ENCODE measurements around the gene VAV2. TPM values are rescaled to one million over a fixed set of nuclear protein-coding genes. Genes with fewer than 3 reads are reported as not detected.
A peak's percentile ranks its signal among the peaks of the same experiment; 100 is the strongest.

The VAV2 gene
- total and polyA plus RNA-seq, 4 donors: 13.0 to 28.2 (median 16.3) TPM

DNA sequence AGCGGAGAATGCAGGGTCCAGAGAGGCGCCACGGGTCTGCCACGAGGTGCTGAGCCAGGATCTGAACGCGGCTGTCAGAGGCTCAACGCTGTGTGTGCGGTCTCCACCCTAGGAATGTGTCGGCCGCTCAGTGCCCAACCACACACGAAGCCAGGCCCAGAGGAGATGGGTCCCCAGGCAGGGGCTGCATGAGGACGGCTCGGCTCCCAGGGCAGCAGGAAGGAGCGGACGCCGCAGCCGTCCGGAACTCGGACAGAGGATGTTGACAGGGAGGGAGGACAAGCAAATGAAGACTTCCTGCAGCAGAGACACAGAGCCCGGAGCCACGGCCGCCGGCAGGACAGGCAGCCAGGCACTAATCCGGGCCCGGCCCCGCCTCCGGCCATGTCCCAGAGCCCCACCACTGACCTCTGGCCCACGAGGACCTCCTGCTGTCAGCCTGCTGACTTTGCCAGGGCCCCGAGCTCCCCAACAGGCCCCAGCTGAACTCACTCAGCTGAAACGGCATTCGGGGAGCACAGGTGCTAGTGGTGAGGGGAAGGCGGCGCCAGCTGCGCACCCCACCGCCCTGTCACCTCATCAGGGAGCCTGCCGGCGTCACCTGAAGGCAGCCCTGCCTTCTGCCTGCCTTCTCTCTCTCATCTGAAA lies 12.7 kb downstream of the VAV2 start:
- WGBS, 2 donors: 43 to 54% methylated on average over 35 to 37 of the region's 37 CpGs
- peak overlapping the region in 1 of 2 donors; percentile 88 for H3K27ac ChIP-seq (ENCODE audit: low read depth in 1 of 2, low read length in 1 of 2)
- no peak overlapping the region for H3K9ac ChIP-seq (ENCODE audit: insufficient read depth in 1 of 2, low read length in 2 of 2)
- peak; percentile 23 for ATAC-seq (ENCODE audit: insufficient read depth, low FRiP score)
- no peaks in the 10 kb centered on the region for H3K36me3 ChIP-seq (ENCODE audit: control insufficient read depth in 4 of 4, insufficient read depth in 4 of 4, low read length in 4 of 4)
- H3K9me3 ChIP-seq (ENCODE audit: control insufficient read depth in 4 of 4, insufficient read depth in 3 of 4, low read length in 3 of 4): no peaks in the 10 kb centered on the region
- DNase-seq: peak; percentile 88 to 91 (median 89)
- no peaks in the 10 kb centered on the region for H3K27me3 ChIP-seq (ENCODE audit: control insufficient read depth in 3 of 3, insufficient read depth in 3 of 3, low read length in 2 of 3)
- no peak for TF ChIP-seq CTCF (IDR thresholded peaks at IDR 0.05; ENCODE audit: control extremely low read depth, extremely low read depth)
- H3K4me1 ChIP-seq (ENCODE audit: control insufficient read depth in 5 of 5, insufficient read depth in 5 of 5, low read length in 5 of 5): peaks cover 0 to 48% (median 15%) of the 10 kb centered on the region in 5 donors
- H3K4me3 ChIP-seq: no peak overlapping the region

DNA sequence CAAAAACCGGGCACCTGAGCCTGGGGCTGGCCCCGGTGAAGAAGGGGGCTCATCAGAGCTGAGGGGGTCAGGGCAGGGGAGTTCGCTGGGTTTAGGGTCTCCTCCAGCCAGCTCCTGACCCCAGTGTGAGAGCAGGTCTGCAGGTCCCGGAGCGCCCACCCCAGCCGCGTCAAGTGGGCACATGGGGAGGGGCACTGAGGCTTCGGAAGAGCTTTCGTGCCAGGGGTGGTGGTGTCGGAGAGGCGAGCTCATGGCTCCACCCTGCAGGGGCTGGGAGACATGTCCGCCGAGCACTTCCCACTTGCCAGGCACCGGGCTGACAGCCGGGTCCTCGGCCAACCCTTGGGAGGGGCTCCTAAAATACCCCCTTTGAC lies 13.2 kb downstream of the VAV2 start:
- TF ChIP-seq CTCF (IDR thresholded peaks at IDR 0.05; ENCODE audit: control extremely low read depth, extremely low read depth): no peak
- Histone ChIP-seq H3K9ac (ENCODE audit: insufficient read depth in 1 of 2, low read length in 2 of 2) (no peak overlapping the region), H3K4me1 (ENCODE audit: control insufficient read depth in 5 of 5, insufficient read depth in 5 of 5, low read length in 5 of 5) (peaks cover 0 to 48% (median 15%) of the 10 kb centered on the region in 5 donors), H3K27ac (ENCODE audit: low read depth in 1 of 2, low read length in 1 of 2) (peak overlapping the region in 1 of 2 donors; percentile 88), H3K27me3 (ENCODE audit: control insufficient read depth in 3 of 3, insufficient read depth in 3 of 3, low read length in 2 of 3) (no peaks in the 10 kb centered on the region), H3K4me3 (no peak overlapping the region), H3K36me3 (ENCODE audit: control insufficient read depth in 4 of 4, insufficient read depth in 4 of 4, low read length in 4 of 4) (no peaks in the 10 kb centered on the region), H3K9me3 (ENCODE audit: control insufficient read depth in 4 of 4, insufficient read depth in 3 of 4, low read length in 3 of 4) (no peaks in the 10 kb centered on the region)
- ATAC-seq (ENCODE audit: insufficient read depth, low FRiP score): no peak
- no peak for DNase-seq
- 56 to 78% methylated on average over 16 of the region's 16 CpGs for WGBS, 2 donors

DNA sequence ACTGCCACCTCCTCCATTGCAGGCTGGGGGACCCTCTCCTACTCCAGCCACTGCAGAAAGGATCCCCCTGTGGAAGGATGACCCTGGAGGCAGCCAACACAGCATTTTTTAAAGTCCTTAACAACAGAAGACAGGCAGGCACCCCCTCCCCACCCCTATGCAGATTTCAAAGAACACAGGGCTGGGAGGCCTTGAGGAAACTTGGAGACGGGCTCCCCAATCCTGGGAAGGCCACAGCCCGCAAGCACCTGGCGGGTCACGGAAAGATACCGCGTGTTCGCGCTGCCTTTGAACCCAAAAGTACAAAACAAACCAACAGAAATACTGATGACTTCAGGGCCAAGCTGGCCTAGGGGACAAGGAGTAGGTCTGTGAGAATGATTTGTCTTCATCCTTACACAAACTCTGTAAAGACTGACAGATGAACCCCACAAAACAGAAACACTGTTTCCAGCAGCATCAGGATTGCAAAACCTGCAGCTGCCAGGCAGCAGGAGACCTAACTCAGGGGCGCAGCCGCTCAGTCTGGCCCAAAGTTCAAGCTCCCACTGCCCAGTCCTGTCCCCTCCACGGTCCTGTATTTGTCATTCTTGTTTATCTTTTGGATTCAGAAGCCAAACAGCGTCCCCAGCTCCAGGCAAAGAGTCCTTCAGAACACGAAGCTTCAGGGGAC lies 13.8 kb downstream of the VAV2 start:
- peak overlapping the region in 1 of 2 donors; percentile 88 for H3K27ac ChIP-seq (ENCODE audit: low read depth in 1 of 2, low read length in 1 of 2)
- no peak for ATAC-seq (ENCODE audit: insufficient read depth, low FRiP score)

More for the DNA sequence above, 13.8 kb downstream of the VAV2 start:
- Histone ChIP-seq H3K4me1 (ENCODE audit: control insufficient read depth in 5 of 5, insufficient read depth in 5 of 5, low read length in 5 of 5) (peaks cover 0 to 51% (median 15%) of the 10 kb centered on the region in 5 donors), H3K27me3 (ENCODE audit: control insufficient read depth in 3 of 3, insufficient read depth in 3 of 3, low read length in 2 of 3) (no peaks in the 10 kb centered on the region), H3K4me3 (no peak overlapping the region), H3K36me3 (ENCODE audit: control insufficient read depth in 4 of 4, insufficient read depth in 4 of 4, low read length in 4 of 4) (no peaks in the 10 kb centered on the region), H3K9ac (ENCODE audit: insufficient read depth in 1 of 2, low read length in 2 of 2) (peak overlapping the region in 1 of 2 donors; percentile 1), H3K9me3 (ENCODE audit: control insufficient read depth in 4 of 4, insufficient read depth in 3 of 4, low read length in 3 of 4) (no peaks in the 10 kb centered on the region)
- peak in 1 of 3 donors; percentile 15 for DNase-seq
- WGBS, 2 donors: 79 to 91% methylated on average over 13 of the region's 13 CpGs
- no peak for TF ChIP-seq CTCF (IDR thresholded peaks at IDR 0.05; ENCODE audit: control extremely low read depth, extremely low read depth)
